Measurements from ENCODE around the gene PARD6A.
"Not testable (repeated sequence)": the region's sequence is repeated elsewhere in the genome, so short reads cannot be mapped to it uniquely, and the experiment has no call there.

The PARD6A gene

DNA sequence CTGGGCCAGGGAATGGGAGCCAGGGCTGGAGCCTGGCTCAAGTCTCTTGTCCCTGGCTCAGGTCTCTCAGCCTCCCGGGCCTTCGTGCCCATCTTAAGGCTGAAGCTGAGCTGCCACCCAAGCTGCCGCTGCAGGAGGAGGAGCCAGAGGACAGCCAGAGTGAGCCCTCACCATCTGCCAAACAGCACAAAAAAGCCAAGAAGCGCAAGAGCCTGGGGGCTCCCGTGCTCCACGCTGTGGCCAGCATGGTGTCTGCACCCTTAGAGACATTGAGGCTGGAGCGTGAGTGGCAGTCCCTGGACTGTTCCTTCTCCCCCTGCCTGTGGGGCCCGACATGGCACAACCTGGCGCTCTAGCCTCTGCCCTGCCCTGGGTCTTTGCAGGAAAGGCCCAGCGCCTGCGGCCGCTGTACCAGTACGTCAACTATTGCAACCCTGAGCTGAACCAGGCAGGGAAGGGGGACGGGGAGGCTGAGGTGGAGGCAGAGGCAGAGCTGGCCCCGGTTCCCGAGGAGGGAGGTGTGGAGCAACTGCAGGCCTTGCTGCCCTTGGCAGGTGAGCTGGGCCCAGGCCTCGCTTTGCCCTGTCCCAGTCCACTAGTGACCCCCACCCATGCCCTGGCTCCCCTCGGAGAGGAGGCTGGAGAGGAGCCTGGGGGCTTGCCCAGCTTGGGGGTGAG, 7.2 kb downstream of the PARD6A start:
- peak in 1 of 2 experiments; percentile 28 for DNase-seq

DNA sequence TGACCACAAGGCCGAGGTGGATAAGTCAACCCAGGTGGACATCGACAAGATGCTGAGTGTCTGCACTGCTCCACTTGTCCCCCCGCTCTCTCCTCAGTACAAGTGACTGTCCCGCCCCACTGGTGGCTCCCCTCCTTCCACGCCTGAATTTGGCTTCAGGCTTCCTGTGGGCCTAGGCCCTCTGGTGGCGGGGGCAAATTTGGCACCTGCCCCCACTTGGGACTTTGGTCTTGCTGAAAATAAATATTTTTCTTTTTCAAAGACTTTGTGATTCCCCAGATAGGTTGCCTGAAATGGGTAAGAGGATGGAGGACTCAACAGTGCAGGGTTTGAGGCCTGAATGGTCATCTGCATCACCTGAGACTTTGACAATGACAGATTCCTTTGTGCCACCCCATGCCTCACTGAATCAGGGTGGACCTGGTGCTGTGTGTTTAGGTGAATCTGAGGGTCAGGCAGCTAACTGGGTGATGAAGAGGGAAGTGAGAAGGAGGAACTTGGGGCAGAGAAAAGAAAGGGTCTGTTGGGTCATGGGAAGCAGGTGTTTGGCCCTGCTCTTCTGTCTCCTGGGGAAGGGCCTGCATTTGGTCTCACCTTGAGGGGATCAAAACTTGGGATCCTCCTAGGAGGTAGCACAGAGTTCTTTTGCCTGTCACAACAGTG, 7.9 kb downstream of the PARD6A start:
- no peak for DNase-seq

DNA sequence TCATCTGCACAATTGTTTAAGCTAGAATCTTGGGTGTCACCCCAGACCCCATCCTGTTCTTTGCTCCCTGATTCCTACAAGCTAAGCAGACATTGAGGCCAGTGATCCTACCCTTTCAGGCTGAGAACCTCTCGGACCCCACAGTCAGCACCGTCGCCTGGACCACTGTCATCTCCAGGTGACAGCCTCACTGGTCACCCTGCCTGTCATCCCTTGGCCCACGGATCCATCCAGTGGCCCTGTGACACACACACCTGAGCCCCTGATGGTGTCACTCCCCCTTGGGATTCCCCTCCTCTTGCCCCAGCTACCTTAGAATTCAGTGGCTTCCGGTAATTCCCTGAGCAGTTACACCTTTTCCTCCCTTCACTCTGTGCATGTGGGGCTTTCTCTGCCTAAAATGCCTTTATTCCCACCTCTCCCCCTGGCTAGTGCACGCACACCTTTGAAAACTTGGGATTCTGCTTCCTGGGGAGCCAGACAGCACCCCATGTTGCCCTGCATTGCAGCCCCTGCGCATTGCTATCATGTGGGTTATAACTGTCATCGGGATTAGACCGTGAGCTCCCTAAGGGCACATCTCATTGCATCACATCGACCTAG, 8.8 kb downstream of the PARD6A start:
- DNase-seq: no peak

DNA sequence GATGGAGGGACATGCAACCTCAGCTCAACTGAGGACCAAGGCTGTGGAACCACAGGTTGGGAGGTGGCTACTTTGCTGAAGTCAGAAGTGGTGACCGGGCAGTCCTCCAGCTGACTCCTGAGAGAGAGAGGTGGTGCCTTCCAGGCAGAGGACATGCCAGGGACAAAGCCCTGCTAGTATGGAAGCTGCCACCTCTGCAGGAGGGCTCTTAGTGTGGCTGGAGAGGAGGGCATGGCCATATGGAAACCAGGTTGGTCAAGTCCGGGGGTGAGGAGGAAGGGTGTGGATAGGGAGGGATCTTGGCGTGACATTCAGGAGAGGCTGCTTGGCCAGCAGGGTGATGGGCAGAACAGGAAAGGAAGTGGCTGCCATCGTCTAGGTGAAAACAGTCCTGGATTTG, 11.5 kb downstream of the PARD6A start:
- peak; percentile 84 to 92 for DNase-seq

DNA sequence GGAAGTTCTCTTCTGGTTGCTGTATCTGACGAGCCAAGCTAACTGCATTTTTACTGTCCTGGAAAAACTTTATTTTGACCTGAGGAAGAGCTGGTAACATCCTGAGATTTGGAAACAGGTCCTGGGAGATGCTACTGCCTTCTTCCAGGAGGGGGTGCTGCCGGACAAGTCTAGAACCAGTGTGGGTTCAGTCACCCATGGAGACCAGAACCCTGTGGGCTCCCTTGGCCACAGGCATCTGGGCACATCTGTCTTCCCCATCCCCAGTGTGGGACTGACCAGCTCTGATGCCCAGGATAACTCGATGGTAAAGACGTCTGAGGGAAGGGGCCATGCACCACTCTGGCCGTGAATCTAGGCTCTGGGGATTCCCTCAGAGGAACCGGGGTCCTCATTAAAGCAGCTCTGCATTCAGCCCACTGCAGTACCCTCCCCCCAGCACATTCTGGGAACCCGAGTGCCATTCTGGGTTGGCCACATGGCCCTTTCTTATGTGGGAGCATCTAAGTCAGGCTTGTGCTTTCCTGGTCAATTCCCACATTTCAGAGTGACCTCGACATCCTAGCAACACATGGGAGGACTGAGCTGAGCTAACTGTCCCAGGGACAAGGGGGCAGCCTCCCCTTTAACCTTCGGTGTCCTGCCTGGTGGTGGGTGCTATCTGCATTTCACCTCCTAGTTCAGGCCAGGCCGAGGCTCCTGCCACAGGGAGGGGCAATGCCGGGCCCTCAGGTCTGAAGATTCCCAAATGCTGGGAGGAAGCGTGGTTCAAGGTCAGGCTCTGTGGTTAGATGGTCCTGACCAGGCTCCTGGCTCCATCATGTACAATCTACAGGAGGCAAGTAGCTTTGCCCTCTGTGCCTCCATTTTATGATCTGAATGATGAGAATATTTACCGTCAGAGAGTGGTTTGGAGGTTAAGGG, 12.2 kb downstream of the PARD6A start:
- DNase-seq: peak in 1 of 2 experiments; percentile 84

DNA sequence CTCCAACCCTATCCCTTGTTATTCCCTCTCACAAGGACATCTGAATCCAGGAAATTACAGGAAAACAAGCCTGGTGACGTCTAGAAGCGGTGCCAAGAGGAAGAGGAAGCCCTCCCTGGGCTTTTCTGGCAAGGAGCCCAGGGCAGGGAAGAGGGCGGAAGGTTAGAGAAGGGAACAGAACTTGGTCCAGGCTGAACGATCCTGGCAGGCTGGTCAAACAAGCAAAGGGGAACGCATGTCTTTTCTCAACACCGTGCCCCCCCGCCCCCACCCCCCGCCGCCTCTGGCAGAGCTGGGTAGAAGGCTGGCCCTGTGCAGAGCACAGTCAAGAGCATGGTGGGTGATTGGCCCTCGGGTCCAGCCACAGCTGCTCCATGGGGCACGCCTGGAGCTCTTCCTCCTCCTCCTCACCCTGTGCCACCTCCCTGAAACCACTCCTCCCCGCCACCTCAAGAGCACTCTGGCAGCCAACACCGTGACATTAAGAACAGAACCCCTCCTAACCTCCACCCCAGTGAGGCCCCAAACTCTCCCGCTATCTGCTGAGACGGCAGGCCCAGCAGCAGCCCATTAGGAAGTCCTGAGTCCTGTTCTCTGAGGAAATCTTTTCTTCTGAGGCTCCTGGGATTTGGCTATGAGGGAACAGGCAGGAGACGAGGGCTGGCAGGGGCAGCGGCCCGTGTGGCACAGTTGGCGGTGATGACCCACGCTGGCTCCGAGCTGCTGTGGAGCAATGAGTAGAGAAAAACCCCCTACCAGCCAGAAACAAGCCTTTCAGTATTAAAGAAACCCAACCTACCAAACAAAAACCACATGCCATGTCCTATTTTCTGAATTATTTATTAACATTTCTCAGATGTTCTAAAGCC, 13.2 kb downstream of the PARD6A start:
- peak in 1 of 2 experiments; percentile 29 for DNase-seq

DNA sequence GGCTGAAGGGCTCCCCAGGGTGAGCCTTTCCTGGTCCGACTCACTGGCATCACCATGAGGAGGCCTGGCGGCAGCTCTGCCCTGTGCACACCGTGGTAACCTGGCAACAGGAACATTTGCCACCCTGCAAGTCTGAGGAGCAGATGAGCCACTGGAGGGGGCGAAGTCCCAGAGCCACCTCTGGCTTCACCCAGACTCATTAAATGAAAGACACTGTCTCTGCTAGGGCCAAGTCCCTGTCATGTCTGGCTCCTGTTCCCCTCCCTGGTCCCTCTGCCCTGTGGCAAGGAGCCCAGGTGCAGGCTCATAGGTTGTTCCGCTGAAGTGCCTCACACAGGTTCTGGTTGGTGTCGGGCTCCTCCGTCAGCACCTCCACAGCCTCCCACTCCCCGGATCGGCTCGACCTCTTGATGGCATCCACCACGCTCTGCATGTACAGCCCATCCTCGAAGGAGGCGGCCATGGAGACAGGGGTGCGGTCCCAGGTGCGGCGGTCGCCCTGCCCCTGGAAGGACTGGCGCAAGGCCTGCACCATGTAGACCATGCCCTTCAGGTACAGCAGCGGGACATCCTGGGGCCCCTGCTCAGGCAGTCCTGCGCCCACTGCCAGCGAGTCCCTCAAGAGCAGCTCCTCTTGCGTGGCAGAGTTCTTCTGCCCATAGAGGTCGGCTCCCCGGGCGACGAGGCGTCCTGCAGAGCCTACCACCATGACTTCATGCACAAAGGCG, 14.3 kb downstream of the PARD6A start:
- DNase-seq: no peak

DNA sequence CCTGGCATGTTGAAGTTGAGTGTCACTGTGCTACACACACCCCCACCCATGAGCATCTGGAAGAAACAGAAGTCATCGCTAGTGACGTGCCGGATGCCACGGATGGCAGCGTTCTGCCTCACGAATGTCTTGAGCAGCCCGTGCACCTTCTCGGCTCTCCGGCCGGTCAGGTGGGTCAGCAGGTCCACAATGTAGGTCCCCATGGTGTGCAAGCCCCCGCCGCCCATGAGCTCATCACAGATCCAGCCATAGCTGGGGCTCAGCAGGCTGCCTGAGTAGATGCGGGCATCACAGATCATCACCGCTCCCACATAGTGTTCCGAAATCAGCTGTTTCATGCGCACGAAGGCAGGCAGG, 14.8 kb downstream of the PARD6A start:
- DNase-seq: no peak

DNA sequence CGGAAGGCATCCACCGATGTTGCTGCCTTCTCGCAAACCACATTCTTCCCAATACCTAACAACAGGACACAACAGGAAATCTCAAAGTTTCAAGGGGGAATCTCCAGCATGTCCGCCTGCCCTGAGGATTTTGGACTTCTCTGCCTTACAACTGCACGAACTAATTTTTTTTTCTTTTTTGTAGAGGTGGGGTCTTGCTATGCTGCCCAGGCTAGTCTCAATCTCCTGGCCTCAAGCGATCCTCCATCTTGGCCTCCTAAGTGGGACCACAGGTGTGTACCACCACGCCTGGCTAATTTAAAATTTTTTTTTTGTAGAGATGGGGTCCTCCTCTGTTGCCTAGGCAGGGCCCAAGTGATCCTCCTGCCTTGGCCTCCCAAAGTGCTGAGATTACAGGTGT, 15.2 kb downstream of the PARD6A start:
- no peak for DNase-seq

DNA sequence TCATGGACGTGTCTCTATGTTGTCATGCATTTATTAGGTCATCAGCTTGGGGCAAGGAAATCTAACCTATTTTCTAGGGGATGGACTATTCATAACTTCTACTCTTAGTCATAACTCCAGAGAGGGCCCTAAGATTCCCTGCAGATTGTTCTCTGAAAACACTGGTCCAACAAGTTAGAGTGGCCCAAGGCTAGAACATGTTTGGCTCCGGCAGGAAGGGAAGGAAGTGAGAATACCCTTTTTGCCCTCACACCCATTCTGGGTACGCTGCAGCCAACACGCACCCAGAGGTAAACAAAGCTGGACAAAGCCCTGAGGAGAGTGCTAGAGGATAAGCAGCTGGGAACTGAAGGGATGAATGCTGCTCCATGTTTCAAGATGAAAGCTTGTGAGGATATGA, 15.8 kb downstream of the PARD6A start:
- no peak for DNase-seq

DNA sequence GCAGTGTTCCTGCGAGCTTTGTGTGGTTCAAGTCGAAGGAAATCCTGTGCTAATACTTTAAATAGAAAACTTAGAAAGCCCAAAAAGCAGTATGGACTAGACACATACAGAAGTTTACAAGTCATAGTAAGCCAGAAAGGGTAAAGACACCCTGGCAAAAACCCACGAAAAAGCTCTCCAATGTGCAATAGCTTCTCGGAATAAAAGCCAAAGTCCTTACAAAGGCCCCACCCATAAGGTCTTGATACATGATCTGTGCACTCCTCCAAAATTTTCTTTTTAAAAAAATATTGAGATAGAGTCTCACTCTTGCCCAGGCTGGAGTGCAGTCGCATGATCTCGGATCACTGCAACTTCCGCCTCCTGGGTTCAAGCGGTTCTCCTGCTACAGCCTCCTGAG, 16.2 kb downstream of the PARD6A start:
- no peak for DNase-seq

DNA sequence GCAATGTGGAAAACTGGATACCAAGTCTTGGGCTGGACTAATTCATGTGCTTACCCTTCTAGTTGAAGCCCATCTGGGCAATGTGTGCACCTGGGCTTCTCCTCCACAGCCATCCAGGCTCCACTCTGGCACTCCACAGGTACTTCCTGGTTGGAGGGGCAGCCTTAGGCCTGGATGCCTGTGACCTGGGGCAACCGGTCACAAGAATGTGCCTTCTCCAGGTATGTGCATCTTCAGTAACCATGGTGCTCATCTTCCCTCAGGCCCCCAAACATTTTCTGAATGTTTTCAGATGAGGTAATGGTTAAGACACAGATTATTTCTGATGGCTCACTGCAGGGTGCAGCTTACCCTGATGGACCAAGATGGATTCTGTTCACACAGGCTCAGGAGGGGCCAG, 17.0 kb downstream of the PARD6A start:
- DNase-seq: no peak

DNA sequence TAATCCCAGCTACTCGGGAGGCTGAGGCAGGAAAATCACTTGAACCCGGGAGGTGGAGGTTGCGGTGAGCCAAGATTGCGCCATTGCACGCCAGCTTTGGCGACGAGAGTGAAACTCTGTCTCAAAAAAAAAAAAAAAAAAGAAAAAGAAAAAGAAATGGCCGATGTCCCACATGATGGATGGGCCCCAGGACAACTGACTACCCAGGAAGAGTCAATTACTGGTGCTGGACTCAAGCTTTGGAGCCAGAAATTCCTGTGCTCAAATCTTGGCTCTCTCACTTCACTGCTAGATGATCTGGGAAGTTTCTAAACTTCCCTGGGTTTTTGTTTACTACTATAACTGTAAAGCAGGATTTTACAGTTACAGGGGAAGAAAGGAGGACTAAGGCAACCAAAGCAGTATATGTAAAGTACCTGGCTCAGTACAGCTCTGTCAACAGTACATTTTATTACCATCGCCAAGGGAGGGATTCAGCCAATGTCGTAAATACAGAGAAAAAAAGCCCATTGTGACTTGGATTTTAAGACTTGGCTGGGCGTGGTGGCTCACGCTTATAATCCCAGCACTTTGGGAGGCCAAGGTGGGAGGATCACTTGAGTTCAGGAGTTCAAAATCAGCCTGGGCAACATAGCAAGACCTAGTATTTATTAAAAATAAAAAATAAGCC, 17.7 kb downstream of the PARD6A start:
- DNase-seq: no peak

DNA sequence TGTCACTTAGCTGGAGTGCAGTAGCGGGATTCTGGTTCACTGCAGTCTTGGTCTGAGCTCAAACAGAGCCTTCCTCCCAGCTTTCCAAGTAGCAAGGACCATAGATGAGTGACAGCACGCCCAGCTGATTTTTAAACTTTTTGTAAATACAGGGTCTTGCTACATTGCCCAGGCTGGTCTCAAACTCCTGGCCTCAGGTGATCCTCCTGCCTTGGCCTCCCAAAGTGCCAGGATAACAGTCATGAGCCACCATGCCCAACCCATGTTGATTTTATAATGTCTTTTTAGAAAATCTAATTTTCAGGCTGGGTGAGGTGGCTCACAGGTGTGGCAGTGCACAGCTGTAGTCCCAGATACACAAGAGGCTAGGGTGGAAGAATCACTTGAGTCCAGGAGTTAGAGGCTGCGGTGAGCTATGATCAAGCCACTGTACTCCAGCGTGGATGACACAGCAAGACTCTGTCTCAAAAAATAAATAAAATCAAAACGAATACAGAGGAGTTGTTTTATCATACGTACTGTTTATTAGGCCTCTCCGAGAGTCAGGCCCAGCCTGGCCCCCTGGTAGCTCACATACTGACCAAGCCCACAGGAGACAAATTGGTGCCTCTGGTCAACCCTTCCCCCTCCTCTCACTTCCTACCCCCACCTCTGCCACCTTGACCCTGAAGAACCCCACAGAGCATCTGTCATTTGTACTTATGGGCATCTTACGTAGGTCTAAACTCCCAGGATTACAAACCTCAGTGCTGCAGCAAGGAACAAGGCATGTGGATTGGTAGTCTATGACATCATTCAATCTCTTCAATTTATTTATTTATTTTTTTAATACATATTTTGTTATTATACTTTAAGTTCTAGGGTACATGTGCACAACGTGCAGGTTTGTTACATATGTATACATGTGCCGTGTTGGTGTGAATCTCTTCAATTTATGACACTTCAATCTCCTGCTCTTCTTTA, 19.5 kb downstream of the PARD6A start:
- no peak for DNase-seq

DNA sequence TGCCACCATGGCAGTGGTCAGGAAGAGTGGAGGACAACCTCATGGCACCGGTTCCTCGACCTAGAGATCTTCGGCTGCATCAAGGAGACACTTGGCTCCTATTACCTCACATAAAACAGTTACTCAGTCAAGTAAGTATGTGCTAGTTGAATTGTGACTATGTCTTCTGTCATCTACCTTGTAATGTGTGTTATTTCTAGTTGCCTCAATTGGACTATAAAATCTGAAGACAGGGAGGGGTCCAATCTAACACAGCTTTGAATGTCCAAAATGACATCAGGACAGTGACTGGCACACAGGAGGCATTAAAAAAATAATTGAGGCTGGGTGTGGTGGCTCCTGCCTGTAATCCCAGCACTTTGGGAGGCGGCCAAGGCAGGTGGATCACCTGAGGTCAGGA, 23.0 kb downstream of the PARD6A start:
- DNase-seq: no peak

DNA sequence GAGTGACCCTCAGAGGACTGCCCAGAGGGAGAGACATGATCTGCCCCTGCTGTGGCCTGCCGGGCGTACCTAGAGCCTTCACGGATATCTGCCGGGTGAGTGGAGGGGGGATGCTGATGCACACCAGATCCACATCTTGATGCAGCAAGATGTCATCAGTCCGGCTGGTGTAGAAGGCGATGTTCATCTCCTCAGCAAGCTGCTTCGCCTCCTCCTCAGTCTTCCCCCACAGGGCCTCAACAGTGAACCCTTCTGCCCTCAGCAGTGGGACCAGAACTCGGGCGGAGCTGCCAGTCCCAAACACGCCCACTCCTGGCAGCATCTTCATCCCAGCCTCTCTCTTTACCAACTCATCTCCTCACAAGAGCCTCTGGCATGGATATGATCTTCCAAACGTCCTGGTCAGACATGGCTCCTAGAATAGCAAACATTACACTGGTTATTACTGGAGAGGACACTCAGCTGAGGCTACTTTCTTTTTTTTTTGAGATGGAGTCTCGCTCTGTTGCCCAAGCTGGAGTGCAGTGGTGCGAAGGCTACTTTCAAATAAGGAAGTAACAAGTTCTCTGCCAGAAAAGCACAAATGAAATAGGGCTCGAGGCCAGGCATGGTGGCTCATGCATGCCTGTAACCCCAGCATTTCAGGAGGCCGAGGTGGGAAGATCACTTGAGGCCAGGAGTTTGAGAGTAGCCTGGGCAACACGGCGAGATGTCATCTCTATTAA, 24.8 kb downstream of the PARD6A start:
- no peak for DNase-seq

DNA sequence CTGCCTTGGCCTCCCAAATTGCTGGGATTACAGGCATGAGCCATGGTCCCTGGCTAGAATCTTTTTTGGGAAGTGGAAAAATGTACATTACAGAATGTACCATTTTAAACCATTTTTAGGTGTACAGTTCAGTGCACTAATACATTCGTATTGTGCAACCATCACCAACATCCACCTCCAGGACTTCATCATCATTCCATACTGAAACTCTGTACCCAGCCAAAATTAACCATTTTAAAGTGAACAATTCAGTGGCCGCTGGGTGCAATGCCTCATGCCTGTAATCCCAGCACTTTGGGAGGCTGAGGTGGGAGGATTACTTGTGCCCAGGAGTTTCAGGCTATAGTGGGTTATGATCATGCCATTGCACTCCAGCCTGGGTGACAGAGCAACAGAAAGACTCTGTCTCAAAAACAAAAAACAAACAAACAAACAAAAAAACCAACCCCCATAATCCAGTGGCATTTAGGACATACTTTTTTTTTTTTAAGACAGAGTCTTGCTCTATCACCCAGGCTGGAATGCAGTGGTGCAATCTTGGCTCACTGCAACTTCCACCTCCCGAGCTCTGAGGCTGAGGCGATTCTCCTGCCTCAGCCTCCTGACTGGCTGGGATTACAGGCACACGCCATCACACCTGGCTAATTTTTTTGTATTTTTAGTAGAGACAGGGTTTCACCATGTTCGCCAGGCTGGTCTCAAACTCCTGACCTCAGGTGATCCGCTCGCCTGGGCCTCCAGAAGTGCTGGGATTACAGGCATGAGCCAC, 32.9 kb downstream of the PARD6A start:
- not testable (repeated sequence) for DNase-seq

DNA sequence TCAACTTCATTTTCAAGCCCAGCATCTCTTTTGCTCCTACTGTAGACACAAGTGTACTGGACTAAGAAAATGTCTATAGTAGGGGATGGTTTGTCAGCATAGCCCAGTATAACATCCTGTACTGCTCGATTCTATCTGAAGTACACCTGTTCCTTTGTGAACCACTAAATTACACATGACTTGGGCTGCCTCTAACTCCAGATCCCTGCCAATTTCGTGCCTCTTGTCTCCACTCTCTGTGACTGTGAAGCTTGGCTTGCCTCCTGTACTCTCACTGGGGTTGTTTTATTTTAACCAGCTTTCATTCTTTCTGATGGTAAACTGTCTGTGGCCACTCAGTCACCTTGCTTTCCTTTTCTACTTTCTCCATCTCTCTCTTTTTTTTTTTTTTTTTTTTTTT, 33.9 kb downstream of the PARD6A start:
- DNase-seq: peak; percentile 12 to 61
